Activated naive CD8-positive, alpha-beta T cell treated with anti-CD3 and anti-CD28 coated beads, Interleukin-2, amount 10 ng/mL, durations not matched to agents 7 days and 5 days (primary cell): ENCODE measurements around the gene ELK4. TPM values are rescaled to one million over a fixed set of nuclear protein-coding genes. Genes with fewer than 3 reads are reported as not detected.

Experiments
- ATAC-seq: fragments of 150-1000 bp; cut with Tn5 transposase; one replicate; pipeline ENCODE4 v1.10.0; 2021; ENCODE audit warnings: low read depth, moderate library complexity
- POLR2A ChIA-PET: fragments of 350-600 bp; sonication (Branson Sonifier 250); formaldehyde crosslinking; loops from one replicate; lab custom pipeline; 2021; ENCODE audit warnings: antibody characterized with exemption; lab: Charles Lee
- DNase-seq: peaks from one replicate; pipeline ENCODE4 v3.0.0; 2021
- H3K27ac Mint-ChIP-seq: one replicate; pipeline ENCODE4 v1.8.0; 2022; ENCODE audit warnings: mild to moderate bottlenecking, mixed read lengths
- H3K27me3 Mint-ChIP-seq: one replicate; pipeline ENCODE4 v1.8.0; 2022; ENCODE audit warnings: mild to moderate bottlenecking, moderate library complexity, mixed read lengths
- H3K36me3 Mint-ChIP-seq: one replicate; pipeline ENCODE4 v1.8.0; 2021; ENCODE audit warnings: mild to moderate bottlenecking, mixed read lengths
- H3K4me1 Mint-ChIP-seq: one replicate; pipeline ENCODE4 v1.8.0; 2021; ENCODE audit warnings: mixed read lengths
- H3K4me3 Mint-ChIP-seq: one replicate; pipeline ENCODE4 v1.8.0; 2022; ENCODE audit warnings: mild to moderate bottlenecking, moderate library complexity, mixed read lengths
- H3K9me3 Mint-ChIP-seq: one replicate; pipeline ENCODE4 v1.8.0; 2021; ENCODE audit warnings: mixed read lengths
- total RNA-seq, 2 experiments: library from RNA; stranded (reverse); gene quantifications; one replicate each; pipeline ENCODE4 v1.2.3, GENCODE V29; 2021

Gene ELK4
- total RNA-seq, 2 experiments from 2014 or later, result 124 to 141 TPM

DNA sequence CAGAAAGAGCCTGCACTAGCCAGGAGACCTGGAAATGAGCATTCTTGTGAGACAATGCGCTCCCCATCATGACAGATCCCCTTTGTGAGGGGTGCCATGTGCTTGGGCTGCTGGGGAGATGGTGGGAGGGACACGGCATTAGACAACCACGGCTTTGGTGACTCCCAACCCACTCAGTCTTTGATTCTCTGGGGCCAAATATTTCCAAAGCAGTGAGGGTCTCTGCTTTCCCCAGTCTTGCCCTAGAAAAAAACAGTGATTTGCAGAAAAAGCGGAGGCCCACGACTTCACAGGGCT, 38.3 kb upstream of the ELK4 start:
- ATAC-seq, result no peak
- H3K4me3 Mint-ChIP-seq, result no peak overlapping the region
- DNase-seq, result no peak
- no peaks in the 10 kb centered on the region for H3K9me3 Mint-ChIP-seq
- peaks cover 11% of the 10 kb centered on the region for H3K4me1 Mint-ChIP-seq
- POLR2A ChIA-PET, result no interaction called here
- no peak overlapping the region for H3K27ac Mint-ChIP-seq
- H3K36me3 Mint-ChIP-seq, result no peaks in the 10 kb centered on the region
- H3K27me3 Mint-ChIP-seq, result peaks cover 10% of the 10 kb centered on the region

DNA sequence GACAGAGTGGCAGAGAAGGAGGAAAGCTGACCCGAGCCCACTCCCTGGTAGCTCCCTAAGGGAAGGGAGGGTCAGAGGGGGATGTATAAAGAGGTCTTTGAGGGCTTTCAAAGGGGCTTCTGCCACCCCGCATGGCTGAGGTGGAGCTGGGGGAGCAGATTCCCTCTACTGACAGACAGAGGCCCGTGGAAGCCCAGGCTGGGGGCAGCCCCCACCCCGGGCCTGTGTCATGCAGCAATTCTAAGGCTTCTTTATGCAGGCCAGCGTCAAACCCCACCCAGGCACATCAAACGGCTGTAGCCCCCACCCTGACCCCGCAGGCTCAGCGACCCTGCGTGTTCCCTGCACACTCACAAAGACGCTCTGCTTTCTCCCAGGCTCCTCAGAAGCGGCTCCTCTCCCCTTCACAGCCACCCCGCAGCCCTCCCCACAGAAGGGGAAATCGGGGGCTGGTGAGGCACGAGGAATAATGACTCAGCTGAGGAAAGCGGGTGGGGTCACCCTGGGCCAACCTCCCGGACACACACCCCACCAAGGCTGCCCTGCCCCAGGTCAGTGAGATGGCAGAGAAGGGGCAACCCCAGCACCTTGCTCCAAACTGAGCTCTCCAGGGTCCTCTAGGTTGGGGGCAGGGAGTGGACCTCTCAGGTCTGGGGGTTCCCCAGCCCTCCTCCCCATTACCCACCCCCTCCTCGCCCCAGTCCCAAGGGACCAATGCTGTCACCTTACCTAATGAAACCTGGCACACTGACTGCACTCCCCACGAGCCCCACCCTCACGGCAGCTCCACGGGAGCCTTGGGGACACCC, 37.7 kb upstream of the ELK4 start:
- POLR2A ChIA-PET, result no interaction called here
- no peaks in the 10 kb centered on the region for H3K36me3 Mint-ChIP-seq
- H3K4me3 Mint-ChIP-seq, result no peak overlapping the region
- peaks cover 13% of the 10 kb centered on the region for H3K4me1 Mint-ChIP-seq
- DNase-seq, result no peak
- no peak overlapping the region for H3K27ac Mint-ChIP-seq
- no peak for ATAC-seq
- H3K9me3 Mint-ChIP-seq, result no peaks in the 10 kb centered on the region
- peaks cover 10% of the 10 kb centered on the region for H3K27me3 Mint-ChIP-seq

DNA sequence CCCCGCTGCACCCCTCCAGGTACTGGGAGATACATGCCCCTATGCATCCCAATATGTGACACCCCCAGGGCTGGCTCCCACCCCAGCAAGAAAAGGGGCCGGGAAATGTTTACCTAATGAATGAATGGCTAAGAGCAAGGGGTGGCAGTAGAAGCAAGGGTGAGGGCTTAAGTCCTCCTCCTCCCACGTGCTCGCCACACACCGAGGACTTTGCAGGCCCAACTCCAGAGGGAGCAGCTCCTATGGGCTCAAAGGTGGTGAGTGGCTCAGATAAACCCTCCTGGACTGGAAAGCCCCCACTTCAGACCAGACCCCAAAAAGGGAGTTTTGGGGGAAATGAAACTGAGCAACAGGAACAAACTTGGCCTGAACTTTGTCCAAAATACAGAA, 37.1 kb upstream of the ELK4 start:
- H3K27ac Mint-ChIP-seq, result no peak overlapping the region
- POLR2A ChIA-PET, result no interaction called here
- no peak for DNase-seq

GRCh38 chr1:205667909-205668643, 36.3 kb upstream of the ELK4 start:
- no peak overlapping the region for H3K4me3 Mint-ChIP-seq
- DNase-seq (no peak), ATAC-seq (no peak)
- POLR2A ChIA-PET, result no interaction called here
- no peaks in the 10 kb centered on the region for H3K36me3 Mint-ChIP-seq
- no peaks in the 10 kb centered on the region for H3K9me3 Mint-ChIP-seq
- no peak overlapping the region for H3K27ac Mint-ChIP-seq
- H3K27me3 Mint-ChIP-seq, result peaks cover 6% of the 10 kb centered on the region
- H3K4me1 Mint-ChIP-seq, result peaks cover 15% of the 10 kb centered on the region

More for the DNA sequence above, 37.1 kb upstream of the ELK4 start:
- Mint-ChIP-seq H3K27me3 (peaks cover 10% of the 10 kb centered on the region), H3K9me3 (no peaks in the 10 kb centered on the region), H3K4me1 (peaks cover 15% of the 10 kb centered on the region), H3K4me3 (no peak overlapping the region), H3K36me3 (no peaks in the 10 kb centered on the region)
- no peak for ATAC-seq

GRCh38 chr1:205666372-205667166, 34.8 kb upstream of the ELK4 start:
- Mint-ChIP-seq H3K27ac (no peak overlapping the region), H3K4me3 (no peak overlapping the region), H3K4me1 (peaks cover 7% of the 10 kb centered on the region), H3K36me3 (no peaks in the 10 kb centered on the region), H3K9me3 (no peaks in the 10 kb centered on the region), H3K27me3 (peaks cover 7% of the 10 kb centered on the region)
- DNase-seq (no peak), ATAC-seq (no peak)
- POLR2A ChIA-PET, result no interaction called here

GRCh38 chr1:205665201-205666045, 33.6 kb upstream of the ELK4 start:
- no peak for DNase-seq
- no peaks in the 10 kb centered on the region for H3K36me3 Mint-ChIP-seq
- H3K27me3 Mint-ChIP-seq, result peaks cover 7% of the 10 kb centered on the region
- no peak overlapping the region for H3K4me3 Mint-ChIP-seq
- peaks cover 7% of the 10 kb centered on the region for H3K4me1 Mint-ChIP-seq
- no peak for ATAC-seq
- no peaks in the 10 kb centered on the region for H3K9me3 Mint-ChIP-seq
- no peak overlapping the region for H3K27ac Mint-ChIP-seq
- POLR2A ChIA-PET, result no interaction called here

DNA sequence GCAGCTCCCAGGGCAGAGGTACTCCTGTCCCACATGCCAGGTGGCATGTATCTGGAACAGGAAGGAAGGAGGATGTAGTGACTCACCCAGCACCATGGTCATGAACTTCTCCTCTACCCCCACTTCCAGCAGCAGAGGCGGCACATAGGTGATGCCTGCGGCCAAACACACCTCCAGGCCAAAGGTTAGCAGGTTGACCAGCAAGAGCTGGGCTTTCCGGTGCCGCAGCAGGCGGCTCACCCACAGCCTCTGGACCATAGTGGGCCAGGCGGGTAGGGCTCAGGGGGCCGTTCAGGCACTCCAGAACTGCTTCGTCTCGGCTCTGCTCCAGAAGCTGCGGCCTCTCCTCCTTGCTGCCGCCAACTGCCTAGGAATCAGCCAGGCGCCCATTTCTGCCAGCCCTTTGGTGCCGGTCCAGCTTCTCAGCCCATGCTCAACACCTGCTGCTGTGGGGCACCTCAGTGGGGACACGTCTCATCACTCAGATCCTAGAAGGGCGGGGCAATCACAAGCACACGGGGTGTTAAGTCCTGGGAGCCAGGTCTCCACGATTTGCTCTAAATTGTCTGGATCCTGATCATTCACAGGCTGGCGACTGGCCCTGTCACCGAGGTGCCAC, 32.7 kb upstream of the ELK4 start:
- Mint-ChIP-seq H3K36me3 (no peaks in the 10 kb centered on the region), H3K4me3 (no peak overlapping the region), H3K27me3 (peaks cover 7% of the 10 kb centered on the region), H3K9me3 (no peaks in the 10 kb centered on the region), H3K4me1 (peaks cover 7% of the 10 kb centered on the region), H3K27ac (no peak overlapping the region)
- DNase-seq (no peak), ATAC-seq (no peak)
- POLR2A ChIA-PET, result no interaction called here

DNA sequence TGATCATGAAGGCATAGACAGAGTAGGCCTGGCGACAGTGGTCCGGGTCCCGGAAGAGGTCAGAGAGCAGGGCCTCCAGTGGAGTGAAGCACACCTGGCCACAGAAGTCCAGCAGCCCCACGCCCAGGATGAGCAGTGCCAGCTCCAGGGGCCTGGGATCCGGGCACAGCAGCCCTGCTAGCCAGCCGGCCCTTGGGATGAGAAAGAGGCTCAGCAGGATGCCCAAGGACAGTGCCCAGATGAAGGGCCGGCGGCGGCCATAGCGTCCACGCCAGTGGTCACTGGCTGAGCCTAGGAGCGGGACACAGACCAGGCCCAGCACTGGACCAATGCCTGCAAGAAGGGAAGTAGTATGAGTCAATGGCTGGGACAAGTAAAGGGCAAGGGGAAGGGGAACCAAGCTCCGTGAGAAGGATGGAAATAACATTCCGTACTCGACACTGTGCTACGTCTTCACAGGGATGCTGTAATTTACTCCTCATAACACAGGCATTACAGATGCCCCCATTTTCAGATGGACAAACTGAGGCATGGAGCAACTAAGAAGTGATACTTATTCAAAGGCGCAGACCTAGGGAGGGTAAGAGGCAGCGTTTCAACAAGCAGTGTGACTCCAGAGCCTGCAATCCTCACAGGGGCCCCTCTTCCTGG, 31.6 kb upstream of the ELK4 start:
- Mint-ChIP-seq H3K27me3 (peaks cover 5% of the 10 kb centered on the region), H3K36me3 (no peaks in the 10 kb centered on the region), H3K4me1 (peaks cover 7% of the 10 kb centered on the region), H3K27ac (no peak overlapping the region), H3K9me3 (no peaks in the 10 kb centered on the region), H3K4me3 (no peak overlapping the region)
- DNase-seq (no peak), ATAC-seq (no peak)
- POLR2A ChIA-PET, result no interaction called here

DNA sequence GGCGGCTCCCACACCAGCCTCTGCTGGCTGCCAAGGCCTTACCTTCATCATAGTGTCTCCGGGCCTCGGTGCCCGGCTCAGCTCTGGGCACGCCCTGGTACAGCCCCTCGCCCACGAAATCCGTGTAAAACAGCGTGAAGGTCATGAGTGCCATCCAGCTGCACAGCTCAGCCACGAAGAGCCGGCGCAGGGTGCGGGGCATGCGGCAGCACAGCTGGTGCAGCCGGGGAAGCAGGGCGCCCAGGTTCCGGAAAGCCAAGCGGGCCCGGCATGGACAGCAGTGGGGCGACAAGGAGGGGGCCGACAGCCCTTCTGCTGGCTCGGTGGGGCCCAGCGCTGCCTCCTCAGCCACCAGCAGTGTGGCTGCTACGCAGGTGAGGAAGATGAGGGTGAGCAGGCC, 31.0 kb upstream of the ELK4 start:
- Mint-ChIP-seq H3K4me3 (no peak overlapping the region), H3K27ac (no peak overlapping the region), H3K36me3 (no peaks in the 10 kb centered on the region), H3K9me3 (no peaks in the 10 kb centered on the region), H3K27me3 (peaks cover 5% of the 10 kb centered on the region), H3K4me1 (peaks cover 7% of the 10 kb centered on the region)
- no peak for DNase-seq
- ATAC-seq, result no peak
- POLR2A ChIA-PET, result no interaction called here

DNA sequence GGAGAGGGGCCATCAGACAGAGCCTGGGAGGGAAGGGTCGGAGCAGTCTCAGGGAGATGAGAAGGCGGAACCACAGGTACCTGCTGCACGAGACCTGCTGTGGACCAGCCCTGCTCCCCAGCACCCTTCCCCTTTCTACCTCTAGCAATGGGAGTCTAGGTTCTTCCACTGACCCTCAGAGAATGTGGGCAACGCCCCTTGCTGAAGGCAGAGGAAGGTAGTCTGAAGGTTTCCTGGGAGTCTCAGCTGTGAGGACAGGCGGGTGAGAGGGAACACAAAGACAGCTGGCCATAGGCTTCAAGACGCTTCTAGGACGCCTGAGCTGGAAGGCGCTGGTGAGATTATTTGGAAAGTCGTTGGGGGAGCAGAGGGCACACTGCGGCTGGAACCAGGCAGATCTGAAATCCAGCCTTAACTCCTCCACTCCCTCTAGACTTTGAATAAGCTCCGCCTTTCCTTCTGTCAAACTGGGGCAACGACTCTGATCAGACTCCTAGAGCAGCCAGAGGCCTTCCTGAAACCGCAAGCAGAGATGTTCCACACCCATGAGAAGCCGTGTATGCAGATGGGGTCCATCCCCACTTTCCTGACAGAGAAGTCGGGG, 30.4 kb upstream of the ELK4 start:
- Mint-ChIP-seq H3K9me3 (no peaks in the 10 kb centered on the region), H3K27ac (no peak overlapping the region), H3K27me3 (peaks cover 8% of the 10 kb centered on the region), H3K36me3 (no peaks in the 10 kb centered on the region), H3K4me1 (peaks cover 8% of the 10 kb centered on the region), H3K4me3 (no peak overlapping the region)
- no peak for DNase-seq
- POLR2A ChIA-PET, result no interaction called here
- no peak for ATAC-seq

- no peaks in the 10 kb centered on the region for H3K9me3 Mint-ChIP-seq
- no peak overlapping the region for H3K27ac Mint-ChIP-seq
- DNase-seq (no peak), ATAC-seq (no peak)
- POLR2A ChIA-PET, result interaction anchor here (0.5 kb wide), 1 partner anchor 70 kb away, joined by 5 read pairs; no protein-coding TSS in a partner anchor
- peaks cover 8% of the 10 kb centered on the region for H3K4me1 Mint-ChIP-seq
- H3K4me3 Mint-ChIP-seq, result no peak overlapping the region
- H3K27me3 Mint-ChIP-seq, result peaks cover 8% of the 10 kb centered on the region
- no peaks in the 10 kb centered on the region for H3K36me3 Mint-ChIP-seq
Observed at GRCh38 chr1:205661429-205662134, 29.8 kb upstream of the ELK4 start.
